DMS79 (cell line): ENCODE data around the gene SPIRE1.
"Not testable (repeated sequence)": the region's sequence is repeated elsewhere in the genome, so short reads cannot be mapped to it uniquely, and the experiment has no call there.

ENCODE experiments used
- DNase-seq: peaks from one replicate; lab custom pipeline; 2025; lab: John Stamatoyannopoulos, UW

SPIRE1 gene

DNA sequence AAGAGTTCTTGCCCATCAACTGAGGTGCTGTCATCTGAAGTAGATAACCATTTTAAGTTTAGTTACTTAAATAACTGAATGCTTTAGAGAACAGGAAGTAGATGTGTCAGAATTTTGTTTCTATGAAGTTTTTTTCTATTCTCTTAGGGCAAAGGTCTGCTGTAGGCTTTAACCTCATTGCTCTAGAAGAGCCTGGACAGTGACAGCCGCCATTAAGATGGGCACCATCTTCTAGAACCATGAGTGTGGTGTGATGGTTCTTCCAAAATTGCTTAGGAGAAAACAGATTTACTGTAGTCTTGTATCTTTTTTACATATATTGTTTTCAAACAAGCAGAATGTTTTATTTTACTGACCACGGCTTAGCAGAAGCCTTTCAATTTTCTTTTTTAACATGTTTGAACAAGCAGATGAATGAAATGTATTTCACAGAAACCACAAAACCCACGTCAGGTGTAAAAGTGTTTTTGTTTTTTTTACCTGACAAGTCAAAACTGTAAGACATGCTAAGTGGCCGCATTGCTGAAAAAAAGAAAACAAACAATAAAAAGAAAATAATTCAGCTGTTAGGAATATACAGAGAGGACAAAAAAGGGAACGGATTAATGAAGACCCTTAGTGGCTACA lies 172.3 kb downstream of the SPIRE1 start:
- DNase-seq: no peak

DNA sequence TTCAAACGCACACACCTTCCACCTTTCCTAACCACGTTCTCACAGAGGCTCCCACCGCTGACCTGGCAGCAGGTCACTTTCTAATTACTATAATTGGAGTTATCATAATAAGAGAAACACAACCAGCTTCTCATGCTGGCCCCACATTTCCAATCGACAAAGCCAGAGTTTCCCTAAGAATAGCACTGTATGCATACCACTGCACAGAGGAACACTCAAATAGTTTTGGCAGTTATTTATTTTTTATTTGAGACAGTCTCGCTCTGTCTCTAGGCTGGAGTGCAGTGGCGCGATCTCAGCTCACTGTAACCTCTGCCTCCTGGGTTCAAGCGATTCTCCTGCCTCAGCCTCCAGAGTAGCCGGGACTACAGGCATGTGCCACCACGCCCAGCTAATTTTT lies 176.0 kb downstream of the SPIRE1 start:
- not testable (repeated sequence) for DNase-seq

DNA sequence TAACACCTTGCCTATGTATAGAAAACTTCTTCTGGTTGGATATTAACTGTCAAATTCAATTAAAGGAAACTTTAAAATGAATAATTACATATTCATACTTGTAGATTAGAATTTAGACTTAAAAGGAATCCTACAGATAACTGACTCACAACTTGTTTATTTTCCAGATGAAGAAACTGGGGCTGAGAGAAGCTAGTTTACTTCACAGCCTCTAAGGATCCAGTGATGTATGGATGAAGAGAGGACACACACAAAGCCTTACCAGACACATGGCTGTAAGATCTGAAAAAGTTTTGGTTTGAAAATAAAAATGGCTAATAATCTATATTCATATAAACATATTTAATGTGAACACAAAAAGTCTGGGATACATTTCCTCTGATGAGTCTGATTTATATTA lies 177.9 kb downstream of the SPIRE1 start:
- no peak for DNase-seq

DNA sequence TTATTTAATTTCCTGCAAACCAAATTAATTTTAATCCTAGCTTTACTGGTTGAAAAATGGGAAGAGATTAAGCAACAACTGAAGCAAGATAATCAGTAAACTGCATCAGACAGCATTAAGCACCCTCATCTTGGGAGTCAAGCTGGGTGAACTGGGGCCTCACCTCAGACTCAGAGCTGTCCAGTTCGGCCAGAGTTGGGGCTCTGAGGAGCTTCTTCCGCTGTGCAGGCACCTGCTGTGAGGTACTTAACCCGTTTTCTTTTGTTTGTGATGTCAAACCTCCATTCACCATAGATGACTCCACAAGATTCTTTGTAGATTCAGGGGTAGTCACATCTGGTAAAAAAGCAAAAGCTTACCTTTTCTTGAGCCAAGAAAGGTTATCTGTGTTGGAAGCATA lies 178.4 kb downstream of the SPIRE1 start:
- no peak for DNase-seq

DNA sequence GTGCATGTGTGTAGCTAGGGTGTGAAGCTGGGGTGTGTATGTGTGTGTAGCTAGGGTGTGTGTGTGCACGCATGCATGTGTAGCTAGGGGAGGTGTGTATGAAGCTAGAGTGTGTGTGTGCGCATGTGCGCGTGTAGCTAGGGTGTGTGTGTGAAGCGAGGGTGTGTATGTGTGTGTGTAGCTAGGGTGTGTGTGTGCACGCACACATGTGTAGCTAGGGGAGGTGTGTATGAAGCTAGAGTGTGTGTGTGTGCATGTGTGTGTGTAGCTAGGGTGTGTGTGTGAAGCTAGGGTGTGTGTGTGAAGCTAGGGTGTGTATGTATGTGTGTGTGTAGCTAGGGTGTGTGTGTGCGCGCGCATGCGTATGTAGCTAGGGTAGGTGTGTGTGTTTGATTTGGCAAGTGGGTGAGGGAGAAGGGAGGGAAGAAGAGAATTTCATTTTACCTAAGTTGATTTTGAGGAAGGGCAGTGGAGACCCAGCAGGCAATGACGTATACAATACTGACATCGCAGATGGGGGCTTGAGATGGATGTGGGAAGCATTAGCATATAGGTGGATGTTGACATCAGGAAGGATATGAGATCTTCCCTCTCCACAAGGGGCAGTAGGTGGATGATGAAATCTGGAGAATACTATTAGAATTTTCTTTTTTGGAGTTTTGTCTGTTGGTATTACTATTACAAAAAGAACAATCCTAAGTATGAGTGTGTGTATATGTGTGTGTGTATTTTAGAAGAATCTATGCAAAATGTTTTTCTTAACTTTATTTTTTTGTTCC lies 179.4 kb downstream of the SPIRE1 start:
- DNase-seq: no peak

DNA sequence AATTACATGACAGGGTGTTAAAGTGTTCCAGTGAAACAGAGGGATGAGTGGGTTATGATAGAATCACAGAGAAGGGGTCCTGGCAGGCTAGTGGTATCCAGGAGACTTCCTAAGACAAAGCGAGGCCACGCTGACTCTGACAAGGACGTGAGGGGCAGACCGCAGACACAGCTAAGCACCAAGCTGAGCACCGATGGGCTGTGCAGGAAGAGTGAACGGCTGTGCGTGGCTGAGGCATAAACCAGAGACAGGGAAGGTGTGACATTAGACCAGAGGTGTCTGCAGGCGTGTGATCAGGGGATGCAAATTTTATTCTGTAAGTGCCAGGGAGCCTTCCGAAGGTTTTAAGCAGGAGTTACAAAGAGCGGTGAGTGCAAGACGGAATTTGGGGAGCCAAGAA lies 180.3 kb downstream of the SPIRE1 start:
- DNase-seq: no peak

DNA sequence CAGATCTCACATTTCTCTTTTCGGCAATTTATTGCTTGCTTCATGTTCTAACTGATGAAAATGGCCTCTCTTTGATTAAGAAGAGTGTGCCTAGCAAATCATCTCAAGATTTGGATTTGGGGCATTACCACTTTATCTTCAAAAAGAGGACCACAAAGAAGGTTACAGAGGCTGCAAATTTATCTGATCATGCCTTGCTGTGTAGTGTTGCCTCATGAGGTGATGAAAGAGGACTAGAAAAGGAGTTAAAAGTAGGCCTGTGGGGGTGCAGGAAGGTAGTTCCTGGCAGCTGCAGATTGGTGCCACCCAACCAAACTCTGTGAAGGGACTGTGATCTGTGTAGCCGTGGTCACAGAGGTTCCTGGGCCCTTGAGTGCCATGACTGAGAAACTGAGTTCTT lies 181.0 kb downstream of the SPIRE1 start:
- no peak for DNase-seq

DNA sequence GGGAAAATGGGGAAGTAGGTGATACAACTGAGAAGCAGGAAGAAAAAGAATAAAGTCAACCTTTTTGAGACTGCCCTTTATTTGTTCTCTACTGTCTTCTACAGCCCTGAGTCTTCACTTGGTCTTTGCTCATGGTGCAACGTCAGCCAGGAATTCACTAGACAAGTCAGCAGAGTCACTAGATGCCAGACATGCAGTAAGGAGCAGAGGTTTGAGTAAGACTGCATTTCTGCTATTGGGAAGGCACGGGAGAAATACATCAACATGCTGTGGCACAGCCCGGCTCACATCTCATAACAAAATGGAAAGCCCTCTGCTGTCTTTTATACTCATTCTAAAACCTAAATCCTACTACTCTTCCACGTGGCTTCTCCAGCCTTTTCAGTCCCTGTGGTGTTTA lies 183.0 kb downstream of the SPIRE1 start:
- no peak for DNase-seq

DNA sequence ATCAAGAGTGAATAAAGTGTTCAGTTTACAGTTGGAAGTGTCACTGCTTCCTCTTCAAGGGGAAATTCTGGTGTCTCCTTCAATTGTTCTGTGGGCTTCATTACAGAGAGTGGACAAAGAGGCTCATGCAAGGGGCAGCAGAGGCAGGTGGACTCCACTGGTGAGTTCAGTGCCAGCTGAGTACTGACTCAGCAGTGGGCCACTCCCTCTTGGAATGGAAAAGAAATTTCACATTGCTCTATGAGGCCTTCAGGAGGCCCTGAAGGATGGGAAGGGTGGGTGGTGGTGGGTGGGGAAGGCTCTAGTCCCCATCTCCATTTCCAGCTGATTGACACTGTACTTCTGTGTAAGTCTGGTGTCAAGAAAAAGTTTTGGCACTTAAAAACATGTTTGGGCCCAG lies 183.8 kb downstream of the SPIRE1 start:
- no peak for DNase-seq

DNA sequence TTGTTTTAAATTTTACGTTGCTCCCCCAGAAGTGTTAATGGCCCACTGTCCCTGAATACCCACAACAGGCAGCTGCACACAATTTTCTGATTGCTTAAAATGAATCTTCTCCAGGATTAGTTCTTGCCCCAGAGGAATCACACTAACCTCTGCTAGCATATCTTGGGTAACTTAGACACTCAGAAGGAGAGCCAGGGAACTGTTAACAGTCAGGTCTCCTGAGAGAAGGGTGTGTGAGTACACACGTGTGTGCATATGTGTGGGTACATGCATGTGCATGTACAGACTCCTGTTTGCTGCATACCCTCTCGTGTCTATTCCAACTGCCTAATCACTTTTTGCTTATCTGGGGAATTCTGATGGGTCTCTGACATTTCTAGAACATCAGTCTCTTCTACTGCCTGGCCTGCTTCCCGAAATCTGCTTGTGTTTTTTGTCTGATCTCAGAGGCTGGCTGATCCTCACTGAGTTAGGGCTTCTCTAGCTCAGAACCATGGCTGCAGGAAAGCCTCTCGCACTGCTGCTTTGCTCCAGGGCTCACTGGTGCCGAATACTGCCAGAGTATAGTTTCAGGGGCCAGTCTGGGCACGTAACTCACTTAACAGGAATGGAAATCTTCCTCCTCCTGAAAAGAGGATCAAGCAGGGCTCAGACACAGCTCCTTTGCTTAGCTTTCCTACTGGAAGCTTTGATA lies 187.4 kb downstream of the SPIRE1 start:
- peak; percentile 28 for DNase-seq

DNA sequence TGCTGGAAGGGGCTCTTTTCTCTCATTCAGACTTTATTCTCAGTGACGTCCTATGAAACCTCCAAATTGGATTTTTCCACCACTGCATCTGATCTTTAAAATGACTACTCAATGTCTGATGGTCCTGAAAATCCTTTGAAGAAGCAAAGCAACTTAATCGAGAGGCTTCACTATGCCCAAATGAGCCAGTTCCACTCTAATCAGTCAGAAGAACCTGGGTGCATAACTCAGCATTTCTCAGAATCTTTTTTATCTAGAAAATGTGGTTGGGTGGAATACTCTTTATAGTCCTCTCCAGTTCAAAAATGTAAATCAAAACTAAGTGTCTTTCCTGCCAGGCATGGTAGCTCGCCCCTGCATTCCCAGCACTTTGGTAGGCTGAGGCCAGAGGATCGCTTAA lies 189.5 kb downstream of the SPIRE1 start:
- no peak for DNase-seq

DNA sequence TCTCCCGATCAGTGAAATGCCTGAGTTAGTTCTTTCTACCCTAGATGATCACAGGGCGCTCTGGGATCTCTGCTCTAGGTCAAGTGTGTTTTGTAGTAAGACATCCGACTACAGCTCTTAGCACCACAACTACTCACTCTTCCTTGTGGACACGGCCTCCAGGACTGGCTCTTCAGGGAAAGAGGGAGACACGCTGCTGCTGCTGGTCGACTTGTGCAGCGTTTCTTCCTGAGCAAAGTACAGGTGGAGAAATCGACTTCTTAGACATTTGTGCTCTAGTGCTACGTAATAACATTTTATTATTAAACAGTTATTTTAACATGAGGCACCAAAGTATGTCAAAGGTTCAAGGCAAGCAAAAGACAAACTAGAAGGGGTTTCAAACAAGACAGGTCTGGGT lies 193.2 kb downstream of the SPIRE1 start:
- DNase-seq: no peak

DNA sequence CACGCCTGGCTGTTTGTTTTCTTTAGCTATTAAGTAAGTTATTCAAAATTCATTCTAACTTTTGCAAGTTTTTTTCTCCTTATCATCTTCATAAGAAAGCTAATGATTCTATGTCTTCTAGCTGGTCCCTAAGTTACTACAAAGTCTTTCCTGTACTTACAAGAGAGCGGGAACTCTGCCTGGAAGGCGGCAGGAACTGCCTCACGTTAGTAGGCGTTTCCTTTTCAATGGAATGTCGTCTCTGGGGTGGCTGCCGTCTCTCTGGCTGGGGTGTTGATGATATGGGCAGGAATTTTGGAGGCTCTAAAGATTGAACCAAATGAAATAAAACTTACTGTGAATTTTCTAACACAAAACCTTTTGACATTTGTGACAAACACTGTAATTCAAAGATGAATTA lies 194.7 kb downstream of the SPIRE1 start:
- DNase-seq: no peak

DNA sequence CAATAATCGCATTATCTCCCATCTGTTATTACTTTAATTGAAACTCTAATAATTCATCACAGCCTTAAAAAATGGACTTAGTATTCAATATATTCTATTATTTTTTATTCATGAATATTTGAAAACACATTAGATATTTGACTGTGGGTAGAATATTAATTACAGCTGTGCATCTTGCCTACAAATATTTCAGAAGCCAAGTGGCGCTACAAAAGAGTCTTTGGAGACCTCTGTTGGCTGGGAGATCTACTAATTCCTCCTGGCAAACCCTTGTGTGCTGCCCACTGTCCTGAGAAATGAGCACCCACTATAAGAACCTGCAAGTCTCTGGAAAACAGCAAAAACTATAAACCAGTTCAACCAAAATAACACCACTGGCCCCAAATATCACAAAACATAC lies 195.7 kb downstream of the SPIRE1 start:
- DNase-seq: no peak

DNA sequence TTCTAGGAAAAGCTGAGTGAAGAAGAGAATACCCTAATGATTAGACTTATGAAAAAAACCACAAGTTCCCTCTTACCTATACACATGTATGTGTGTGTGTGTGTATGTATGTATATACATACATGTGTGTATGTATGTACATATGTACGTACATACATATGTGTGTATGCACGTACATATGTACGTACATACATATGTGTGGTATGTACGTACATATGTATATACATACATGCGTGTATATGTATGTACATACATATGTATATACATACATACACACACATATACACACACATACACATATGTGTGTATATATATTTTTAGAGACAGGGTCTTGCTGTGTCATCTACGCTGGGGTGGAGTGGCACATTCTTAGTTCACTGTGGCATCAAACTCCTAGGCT lies 196.6 kb downstream of the SPIRE1 start:
- DNase-seq: no peak

DNA sequence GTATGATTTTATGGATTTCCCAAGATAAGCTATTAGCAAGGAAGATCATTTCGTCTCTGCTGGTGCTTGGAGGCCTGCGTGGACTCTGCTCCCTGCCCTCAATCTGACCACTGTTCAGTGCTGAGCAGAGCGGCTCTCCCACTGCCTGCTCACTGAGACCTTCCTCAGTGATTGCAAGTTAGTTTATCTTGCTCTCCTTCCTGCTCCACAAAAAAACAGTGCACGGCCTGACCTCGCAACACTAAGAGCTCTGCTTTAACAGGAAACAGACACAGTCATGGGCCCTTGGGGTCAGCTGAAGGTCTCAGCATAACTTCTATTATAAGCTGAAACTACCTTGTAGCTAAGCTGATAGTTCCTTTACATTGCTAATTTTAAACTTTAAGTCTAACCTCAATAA lies 197.0 kb downstream of the SPIRE1 start:
- no peak for DNase-seq

DNA sequence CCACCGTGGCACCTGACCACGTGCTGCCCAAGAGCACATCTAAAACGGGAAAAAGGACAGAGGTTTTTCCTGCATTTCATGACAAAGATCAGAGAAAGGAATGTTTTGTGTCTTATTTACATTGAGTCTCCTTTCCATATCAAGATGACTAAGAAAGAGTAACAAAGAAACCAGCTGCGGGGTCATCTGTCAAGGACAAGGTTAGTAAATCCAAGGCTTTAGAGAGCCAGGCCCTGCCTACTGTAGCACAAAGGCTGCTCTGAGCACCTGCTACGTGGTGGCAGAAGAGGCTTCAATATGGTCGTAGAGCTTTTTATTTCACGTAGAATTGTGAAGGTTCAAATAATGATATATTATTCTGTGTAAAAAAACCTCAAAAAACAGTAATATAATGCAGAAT lies 199.1 kb downstream of the SPIRE1 start:
- no peak for DNase-seq

DNA sequence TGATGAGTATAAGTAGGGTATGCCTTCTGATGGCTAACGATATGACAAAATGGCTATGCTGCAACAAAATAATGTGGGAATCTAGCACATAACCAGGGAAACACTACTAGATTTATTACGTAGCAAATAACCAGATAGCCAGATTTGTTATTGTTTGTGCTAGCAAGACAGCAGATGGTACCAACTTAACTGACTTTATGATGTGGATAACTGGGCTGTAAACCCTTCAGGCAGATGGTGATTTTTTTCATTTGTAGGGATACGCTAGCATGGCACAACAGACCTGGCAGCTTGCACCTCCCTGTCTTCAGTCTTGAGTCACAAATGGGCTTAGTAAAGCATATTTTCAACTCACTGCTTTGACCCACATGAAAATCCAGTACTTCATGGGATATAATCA lies 201.5 kb downstream of the SPIRE1 start:
- no peak for DNase-seq

DNA sequence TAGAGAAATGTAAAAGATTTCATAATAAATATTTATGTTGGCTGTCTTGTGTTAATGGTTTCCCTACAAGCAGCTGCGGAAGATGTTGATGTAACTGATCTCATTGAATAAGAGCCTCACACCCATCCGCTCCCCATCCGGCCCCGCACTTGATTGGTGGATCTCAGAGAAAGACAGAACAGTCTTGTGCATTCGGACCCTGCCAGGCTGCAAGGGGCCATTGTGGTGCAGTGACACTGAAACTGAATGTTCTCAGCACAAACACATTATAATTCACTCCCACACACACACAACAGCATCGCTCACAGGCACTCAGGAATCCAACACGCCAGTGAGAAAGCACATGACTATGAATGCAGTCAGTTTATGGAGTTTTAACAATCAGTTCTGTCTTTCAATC lies 202.4 kb downstream of the SPIRE1 start:
- no peak for DNase-seq

DNA sequence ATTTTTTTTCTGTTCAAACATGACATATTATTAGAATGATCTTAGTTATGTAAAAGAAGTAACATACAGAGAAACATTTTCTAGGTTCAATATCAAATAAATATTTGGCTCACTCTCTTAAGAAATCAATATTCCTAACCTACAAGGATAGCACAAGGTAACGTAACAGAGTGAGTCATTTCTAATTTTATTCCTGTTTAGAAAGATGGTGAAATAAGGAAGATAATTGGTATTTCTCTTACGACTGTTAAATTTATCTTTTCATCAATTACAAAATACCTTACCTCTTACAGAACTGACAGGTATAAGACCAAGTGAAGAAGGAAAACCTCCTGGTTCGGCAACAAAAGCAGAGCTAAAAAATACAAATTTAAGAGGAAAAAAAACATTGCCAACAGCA lies 205.1 kb downstream of the SPIRE1 start:
- DNase-seq: no peak

DNA sequence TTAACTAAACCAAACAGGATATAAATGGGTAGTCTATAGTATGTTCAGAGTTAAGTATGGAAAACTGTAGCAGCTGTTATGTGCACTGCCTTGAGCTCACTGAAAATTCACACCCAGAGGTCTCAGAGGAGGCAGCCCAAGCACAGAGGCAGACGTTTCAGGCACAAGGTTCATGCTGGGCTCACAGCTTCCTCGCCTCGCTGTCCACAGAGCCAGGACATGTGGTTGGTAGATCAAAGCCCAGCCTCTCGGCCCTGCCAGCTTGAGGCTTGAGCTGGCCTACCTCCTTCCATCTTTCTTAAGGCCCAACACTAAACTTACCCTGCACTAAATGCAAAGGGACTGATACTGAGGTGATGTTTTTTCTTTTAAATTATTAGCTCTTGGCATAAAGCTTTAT lies 206.5 kb downstream of the SPIRE1 start:
- DNase-seq: no peak

DNA sequence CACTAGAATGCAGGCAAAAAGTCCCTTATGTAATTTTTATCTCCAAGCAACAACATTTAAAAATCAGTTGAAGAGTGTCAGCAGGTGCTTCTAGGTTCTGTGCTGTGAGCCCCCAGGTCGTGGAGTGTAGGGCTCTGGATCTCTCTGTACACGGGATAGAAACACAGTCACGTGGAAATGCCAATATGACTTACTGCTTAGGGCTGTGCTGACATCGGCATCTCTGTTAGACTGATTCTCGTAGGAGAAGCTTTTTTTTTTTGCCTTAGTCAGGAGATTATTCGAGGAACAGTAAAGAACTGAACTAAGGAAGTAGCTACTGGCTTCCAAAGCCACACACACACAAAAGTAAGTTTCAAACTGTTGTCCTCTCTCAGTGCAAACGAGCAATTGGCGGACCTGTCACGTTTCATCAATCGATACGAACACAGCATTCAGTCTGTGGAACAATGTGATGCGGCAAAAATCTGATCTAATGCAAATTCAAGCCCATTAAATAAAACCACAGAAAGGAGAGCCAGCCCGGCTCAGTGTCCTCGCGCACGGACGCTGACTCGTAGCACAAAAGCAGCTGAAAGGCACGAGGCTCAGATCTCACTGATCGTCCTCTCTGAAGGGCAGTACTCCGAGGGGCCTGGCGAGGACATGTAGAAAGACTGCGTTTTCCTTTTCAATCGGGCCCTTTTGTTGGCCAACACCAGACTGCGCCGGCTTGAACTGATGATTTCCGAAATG lies 208.7 kb downstream of the SPIRE1 start:
- DNase-seq: no peak

DNA sequence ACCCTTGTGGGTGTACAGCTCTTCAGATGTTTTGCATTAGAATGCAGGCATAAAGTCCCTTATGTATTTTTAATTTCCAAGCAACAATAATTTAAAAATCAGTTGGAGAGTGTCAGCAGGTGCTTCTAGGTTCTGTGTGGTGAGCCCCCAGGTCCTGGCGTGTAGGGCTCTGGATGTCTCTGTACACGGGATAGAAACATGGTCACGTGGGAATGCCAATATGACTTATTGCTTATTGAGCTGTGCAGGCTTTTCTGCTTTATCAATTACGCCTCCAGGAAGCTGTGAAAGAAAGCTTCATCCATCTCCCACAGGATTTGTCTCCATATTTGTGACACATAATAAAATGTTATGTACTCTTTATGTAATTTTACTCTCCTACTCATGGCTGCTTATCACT lies 212.4 kb downstream of the SPIRE1 start:
- no peak for DNase-seq
